RPMI8226 (cell line): ENCODE results near the gene VKORC1.

Experiments
- DNase-seq: peaks from one replicate; pipeline ENCODE4 v3.0.0-alpha.2; 2015

The VKORC1 gene

DNA sequence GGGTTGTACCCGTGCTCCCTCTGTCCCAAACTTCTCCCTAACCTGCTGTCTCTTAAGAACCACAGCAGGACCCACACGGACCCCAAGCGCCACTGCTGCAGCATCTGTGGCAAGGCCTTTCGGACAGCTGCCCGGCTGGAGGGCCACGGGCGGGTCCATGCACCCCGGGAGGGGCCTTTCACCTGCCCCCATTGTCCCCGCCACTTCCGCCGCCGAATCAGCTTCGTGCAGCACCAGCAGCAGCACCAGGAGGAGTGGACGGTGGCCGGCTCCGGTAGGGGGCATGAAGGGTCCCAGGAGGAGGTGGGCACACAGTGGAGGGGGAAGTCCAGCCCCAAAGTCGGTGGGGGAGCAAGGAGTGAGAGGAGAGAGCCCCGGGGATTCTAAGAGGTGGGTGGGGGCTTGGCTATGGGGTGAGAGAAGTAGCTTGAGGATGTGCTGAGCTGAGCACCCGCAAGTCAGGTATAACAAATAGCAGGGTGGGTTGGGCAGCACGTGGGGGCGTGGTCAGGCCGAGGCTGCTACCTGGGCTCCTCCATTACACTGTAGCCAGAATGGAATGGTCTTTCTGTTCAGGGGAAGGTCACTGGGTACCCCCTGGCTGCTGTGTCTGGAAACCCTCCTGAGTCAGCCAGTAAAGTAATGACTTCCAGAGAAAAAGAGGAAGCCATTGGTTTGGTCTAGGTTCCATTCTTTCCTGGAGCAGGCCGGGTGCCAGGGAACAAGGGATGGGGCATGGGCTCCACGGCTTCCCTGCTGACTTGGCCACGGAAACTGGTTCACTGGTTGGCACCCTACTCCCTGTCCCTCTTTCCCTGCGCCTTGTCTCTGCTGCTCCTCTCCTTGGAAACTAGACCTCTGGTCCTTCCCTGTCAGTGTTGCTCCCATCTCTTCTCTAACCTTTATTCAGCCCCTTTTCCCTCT lies 12.9 kb downstream of the VKORC1 start:
- no peak for DNase-seq

DNA sequence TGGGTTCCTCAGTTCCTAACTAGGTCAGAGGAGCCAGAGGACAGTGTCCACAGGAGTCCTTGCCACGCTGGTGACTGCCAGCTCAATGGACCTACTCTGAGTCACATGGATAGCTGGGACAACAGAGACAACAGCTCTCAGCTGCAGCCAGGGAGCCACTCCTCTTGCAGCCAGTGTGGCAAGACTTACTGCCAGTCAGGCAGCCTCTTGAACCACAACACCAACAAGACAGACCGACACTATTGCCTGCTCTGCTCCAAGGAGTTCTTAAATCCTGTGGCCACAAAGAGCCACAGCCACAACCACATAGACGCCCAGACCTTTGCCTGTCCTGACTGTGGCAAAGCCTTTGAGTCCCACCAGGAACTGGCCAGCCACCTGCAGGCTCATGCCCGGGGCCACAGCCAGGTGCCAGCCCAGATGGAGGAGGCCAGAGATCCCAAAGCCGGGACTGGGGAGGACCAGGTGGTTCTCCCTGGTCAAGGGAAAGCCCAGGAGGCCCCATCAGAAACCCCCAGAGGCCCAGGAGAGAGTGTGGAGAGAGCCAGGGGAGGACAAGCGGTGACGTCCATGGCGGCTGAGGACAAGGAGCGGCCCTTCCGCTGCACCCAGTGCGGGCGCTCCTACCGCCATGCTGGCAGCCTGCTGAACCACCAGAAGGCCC lies 13.7 kb downstream of the VKORC1 start:
- DNase-seq = no peak

DNA sequence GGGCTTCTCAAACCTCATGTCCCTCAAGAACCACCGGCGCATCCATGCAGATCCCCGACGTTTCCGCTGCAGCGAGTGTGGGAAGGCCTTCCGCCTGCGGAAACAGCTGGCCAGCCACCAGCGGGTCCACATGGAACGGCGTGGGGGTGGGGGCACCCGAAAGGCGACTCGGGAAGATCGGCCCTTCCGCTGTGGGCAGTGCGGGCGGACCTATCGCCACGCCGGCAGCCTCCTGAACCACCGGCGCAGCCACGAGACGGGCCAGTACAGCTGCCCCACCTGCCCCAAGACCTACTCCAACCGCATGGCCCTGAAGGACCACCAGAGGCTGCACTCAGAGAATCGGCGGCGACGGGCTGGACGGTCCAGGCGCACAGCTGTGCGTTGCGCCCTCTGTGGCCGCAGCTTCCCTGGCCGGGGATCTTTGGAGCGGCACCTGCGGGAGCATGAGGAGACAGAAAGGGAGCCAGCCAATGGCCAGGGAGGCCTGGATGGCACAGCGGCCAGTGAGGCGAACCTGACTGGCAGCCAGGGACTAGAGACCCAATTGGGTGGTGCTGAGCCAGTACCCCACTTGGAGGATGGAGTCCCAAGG lies 14.5 kb downstream of the VKORC1 start:
- DNase-seq = no peak

DNA sequence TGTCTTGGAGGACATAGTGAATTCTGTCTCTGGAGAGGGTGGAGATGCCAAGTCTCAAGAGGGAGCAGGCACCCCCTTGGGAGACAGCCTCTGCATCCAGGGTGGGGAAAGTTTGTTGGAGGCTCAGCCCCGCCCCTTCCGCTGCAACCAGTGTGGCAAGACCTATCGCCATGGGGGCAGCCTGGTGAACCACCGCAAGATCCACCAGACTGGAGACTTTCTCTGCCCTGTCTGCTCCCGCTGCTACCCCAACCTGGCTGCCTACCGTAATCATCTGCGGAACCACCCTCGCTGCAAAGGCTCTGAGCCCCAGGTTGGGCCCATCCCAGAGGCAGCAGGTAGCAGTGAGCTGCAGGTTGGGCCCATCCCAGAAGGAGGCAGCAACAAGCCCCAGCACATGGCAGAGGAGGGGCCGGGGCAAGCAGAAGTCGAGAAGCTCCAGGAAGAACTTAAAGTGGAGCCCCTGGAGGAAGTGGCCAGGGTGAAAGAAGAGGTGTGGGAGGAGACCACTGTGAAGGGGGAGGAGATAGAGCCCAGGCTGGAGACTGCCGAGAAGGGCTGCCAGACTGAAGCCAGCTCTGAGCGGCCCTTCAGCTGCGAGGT lies 15.2 kb downstream of the VKORC1 start:
- no peak for DNase-seq

DNA sequence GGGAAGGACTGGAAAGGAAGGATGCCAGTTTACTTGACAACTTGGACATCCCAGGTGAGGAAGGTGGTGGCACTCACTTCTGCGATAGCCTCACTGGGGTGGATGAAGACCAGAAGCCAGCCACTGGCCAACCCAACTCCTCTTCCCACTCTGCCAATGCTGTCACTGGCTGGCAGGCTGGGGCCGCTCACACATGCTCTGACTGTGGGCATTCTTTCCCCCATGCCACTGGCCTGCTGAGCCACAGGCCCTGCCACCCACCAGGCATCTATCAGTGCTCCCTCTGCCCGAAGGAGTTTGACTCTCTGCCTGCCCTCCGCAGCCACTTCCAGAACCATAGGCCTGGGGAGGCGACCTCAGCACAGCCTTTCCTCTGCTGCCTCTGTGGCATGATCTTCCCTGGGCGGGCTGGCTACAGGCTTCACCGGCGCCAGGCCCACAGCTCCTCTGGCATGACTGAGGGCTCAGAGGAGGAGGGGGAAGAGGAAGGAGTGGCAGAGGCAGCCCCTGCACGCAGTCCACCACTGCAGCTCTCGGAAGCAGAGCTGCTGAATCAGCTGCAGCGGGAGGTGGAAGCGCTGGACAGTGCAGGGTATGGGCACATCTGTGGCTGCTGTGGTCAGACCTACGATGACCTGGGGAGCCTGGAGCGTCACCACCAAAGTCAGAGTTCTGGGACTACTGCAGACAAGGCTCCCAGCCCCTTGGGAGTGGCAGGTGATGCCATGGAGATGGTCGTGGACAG lies 15.8 kb downstream of the VKORC1 start:
- DNase-seq = no peak

DNA sequence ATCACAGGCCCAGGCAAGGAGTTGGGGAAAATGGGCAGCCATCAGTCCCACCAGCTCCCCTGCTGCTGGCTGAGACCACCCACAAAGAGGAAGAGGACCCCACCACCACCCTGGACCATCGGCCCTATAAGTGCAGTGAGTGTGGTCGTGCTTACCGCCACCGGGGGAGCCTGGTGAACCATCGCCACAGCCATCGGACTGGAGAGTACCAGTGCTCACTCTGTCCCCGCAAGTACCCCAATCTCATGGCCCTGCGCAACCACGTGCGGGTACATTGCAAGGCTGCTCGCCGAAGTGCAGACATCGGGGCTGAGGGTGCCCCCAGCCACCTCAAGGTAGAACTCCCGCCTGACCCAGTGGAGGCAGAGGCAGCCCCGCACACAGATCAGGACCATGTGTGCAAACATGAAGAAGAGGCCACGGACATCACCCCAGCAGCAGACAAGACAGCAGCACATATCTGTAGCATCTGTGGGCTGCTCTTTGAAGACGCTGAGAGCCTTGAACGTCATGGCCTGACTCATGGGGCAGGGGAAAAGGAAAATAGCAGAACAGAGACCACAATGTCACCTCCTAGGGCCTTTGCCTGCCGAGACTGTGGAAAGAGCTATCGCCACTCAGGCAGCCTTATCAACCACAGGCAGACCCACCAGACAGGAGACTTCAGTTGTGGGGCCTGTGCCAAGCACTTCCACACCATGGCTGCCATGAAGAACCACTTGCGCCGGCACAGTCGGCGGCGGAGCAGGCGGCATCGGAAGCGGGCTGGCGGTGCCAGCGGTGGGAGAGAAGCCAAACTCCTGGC lies 16.8 kb downstream of the VKORC1 start:
- no peak for DNase-seq

DNA sequence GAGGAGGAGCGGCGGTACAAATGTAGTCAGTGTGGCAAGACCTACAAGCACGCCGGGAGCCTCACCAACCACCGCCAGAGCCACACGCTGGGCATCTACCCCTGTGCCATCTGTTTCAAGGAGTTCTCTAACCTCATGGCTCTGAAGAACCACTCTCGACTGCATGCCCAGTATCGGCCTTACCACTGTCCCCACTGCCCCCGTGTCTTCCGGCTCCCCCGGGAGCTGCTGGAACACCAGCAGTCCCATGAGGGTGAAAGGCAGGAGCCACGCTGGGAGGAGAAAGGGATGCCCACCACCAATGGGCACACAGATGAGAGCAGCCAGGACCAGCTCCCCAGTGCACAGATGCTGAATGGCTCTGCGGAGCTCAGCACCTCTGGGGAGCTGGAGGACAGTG lies 17.6 kb downstream of the VKORC1 start:
- DNase-seq = no peak

DNA sequence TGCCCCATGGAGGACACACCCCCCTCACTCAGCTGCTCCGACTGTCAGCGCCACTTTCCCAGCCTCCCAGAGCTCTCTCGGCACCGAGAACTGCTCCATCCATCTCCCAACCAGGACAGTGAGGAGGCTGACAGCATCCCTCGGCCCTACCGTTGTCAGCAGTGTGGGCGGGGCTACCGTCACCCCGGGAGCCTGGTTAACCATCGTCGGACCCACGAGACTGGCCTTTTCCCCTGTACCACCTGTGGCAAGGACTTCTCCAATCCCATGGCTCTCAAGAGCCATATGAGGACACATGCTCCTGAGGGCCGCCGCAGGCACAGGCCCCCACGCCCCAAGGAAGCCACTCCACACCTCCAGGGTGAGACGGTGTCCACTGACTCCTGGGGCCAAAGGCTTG lies 18.3 kb downstream of the VKORC1 start:
- DNase-seq = no peak

DNA sequence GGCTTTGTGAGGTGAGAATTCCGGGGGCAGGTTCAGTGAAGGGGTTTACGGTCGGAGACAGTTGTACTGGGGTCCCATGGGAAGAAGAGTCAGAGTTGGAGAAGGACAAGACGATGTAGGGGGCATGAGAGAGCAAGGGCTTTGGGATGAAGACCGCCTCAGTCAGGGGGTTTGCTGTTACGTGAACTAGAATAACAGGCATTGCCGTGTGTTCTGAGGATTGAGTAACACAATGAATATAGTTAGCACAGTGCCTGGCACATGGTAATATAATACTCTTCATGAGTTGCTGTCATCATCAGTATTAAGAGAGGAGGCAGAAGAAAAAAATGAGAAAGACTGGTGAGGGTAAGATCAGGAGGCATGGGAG lies 19.8 kb downstream of the VKORC1 start:
- no peak for DNase-seq

DNA sequence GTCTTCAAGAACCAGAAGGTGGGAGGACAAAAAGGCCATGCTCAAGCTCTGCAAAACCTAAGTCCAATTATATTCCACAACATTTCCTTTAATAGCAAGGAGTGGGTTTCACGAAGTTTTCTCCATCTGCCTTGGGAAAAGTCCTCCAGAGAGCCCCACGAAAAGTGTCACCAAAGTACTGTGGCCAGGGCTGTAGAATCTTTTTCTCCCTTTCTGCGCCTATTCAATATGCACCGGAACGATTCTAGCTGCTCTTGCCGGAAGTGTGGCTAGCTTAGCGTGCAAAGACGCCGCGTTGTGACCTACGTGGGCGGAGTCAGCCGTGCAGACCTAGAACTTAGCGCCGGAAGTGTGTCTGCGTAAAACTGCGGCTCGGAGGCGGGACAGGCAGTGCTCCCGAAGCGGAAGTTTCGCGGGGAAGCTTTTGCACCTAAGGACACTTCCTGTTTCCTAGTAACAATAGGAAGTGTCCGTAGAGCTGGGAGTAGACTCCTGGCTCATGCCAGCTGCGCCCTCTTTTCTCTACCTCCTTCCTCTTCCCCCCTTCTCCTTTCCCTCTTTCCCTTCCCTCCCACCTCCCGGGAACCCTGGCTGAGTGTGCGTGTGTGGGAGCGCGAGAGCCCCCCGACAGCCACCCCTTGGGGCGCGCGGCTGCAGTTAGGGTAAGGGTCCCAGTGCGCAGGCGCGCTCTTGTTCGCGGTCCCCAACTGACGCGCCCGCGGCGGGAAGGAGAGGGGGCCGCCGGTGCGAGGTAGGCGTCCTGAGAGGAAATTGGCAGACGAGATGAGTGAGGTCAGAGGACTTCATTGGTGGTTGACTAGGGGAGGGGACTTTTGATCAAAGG lies 20.4 kb downstream of the VKORC1 start, which contains the start of the genes ZNF646 and ZNF668:
ZNF646 (plus strand) TSS at position 453 of the 844 bp plus-strand sequence. CDS start 1,903 bp downstream, outside the sequence.
ZNF668 (minus strand) TSS at position 271 of the 844 bp plus-strand sequence. CDS start 9,781 bp downstream, outside the sequence.
- DNase-seq = peak; percentile 100

DNA sequence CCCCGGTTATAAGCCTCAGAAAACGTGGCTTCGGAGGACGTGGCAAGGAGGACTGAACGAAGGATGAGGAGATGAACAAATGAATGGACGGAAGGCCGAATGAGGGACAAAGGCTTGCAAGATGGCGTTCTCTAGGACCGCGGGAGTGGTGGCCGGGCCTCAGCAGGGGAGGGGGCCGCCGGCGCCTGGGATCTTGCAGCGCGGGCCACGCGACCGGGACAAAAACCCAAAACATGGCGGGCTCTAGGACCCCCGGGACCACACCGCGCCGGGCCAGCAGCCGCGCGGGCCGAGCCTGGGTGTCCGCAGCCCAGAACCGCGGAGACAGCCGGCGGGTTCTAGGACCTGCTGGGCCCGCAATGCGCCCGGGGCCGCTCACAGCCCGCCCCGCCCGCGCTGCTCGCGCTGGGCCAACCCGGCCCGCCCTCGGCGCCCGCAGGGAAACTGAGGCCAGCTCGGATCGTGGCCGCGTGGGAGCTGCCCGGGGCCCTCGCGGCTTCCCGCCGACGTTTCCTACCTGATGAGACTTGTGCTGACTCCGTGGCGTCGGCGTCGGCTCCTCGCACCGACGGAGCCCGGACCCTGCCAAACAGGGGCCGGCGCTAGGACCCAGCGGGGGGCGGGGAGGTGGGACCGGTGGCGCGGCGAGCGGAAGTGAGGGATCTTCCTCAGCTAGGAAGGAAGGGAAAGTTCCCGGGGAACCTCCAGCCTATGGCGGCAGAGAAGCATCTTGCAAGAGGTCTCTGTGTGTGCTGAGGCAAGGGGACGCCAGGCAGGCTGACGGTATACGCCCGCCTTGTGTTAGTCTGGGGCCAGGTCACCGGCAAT lies 21.2 kb downstream of the VKORC1 start:
- peak; percentile 95 for DNase-seq

DNA sequence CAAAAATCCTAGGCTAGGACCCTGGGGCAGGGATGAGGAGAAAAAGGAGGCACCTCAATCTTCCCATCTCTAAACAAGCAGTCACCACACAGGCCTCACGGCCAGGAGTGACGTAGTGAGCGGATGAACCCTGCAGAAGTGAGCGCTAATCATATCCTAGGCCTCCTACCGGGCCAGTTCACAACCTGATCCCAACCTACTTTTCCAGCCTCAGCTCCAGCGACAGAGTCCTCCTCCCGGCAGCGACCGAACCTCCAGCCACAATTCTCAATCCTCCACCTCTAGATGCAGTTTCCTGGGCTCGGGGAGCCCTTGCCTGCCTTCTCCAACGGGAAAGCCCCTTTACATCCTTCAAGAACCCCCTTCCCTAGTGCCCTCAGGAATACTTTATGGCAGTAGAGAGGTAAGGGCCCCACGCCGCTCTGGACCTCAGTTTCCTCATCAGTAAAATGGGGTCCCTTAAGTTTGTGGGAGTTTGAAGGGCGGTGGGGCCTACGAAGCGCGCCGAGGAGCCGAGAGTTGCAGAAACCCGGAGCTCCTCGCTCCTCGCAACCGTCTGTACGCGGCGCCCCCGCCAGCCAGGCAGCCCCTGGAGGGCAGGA lies 22.0 kb downstream of the VKORC1 start:
- peak; percentile 37 for DNase-seq

DNA sequence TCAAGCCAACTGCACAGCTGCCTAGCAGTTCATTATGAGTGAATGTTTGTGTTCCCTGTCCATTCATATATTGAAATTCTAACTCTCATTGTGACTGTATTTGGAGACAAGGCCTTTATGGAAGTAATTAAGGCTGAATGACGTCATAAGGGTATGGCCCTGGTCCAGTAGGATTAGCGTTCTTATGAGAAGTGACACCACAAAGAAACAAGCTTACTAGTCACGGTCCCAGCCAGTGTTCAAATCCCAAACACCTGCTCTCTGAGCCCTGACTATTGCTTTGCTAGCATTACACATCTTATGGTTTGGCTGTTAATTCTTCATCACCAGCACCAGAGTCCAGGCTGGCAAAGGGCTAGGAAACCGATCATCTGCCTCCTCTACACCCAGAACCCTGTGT lies 22.7 kb downstream of the VKORC1 start:
- DNase-seq = no peak

DNA sequence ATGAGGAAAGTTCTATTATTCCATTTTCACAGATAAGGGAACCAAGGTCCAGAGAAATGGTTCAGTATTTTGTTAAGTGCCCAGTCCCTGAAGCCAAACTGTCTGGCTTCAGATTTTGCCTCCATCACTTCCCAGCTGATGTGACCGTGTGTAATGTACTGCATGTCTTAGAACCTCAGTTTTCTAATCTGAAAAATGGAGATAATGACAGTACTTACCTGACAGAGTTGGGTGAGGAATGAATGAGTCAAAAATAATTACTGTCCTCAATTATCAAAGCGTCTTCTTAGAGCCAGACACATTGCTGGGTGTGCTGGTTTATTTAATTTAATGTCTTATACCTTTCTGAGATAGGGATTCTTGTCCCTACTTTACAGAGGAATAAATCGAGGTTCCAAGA lies 27.3 kb downstream of the VKORC1 start:
- DNase-seq = no peak

DNA sequence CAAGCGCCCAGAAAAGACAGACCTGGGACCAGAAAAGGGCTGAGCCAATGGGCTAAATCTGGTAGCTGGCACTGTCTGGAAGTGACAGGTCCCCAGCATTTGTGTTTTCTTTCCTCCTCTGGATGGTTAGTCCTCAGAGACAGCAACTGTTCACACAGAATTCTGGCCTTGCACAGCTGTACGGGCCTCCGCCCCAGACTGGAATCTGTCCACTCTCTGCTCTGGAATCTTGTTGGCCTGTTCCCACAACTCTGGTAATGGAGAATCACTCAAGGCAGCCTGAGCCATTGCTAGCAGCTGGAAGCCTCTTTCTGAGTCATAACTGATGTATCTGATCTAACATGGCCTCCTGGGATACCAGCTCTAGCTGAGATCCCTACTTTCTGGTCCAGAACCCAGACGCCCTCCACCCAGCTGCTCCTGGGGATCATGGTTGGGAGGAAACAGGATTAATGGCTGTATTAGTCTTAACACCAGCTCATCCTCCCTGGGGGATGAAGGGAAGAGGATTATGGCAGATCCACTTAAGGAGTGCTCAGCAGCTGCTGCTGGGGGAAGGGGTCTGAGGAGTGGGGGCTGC lies 29.6 kb downstream of the VKORC1 start:
- no peak for DNase-seq

DNA sequence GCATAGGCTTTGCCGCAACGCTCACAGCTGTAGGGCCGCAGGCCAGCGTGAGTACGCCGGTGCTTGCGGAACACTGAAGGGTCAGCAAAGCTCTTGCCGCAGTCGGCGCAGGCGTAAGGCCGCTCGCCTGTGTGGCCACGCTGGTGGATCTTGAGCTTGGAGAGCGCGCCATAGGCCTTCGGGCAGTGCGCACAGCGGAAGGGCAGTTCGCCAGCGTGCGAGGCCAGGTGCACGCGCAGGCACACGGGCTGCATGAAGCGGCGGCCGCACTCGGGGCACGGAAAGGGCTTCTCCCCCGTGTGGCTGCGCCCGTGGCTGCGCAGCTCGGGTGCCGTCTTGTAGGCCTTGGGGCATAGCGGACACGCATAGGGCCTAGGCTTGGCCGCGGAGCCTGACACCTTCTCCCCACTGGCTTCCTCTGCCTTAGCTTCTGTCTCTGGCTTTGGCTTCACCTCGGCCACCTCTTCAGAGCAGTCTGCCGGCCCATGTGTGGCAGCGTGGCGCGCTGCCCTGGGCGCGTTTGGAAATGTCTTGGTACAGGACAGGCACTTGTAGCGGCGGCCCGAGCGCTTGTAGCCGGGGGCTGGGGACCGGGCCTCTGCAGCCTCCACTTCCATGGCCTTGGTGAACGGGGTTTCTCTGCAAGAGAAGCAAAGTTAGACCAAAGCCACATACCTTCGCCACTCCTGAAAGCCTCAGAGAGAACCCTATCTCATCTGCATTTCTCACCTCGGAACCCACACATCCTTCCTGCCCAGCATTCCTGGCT lies 30.6 kb downstream of the VKORC1 start:
- no peak for DNase-seq

DNA sequence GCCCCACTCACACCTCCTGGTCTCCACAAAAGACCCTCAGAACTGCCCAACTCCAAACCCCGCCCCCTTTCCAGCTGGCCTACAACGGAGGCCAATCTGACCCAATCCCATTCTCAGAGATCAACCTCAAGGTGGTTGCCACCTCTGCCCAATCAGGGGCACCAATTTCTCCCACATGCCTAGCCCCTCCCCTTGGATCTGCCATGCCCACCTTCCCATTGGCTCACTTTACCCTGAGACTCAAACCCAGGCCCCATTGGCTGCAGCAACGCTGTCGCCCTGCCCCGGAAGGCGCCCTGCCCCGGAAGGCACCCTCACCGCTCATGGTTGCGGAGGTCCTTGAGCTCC lies 31.1 kb downstream of the VKORC1 start:
- DNase-seq = no peak

DNA sequence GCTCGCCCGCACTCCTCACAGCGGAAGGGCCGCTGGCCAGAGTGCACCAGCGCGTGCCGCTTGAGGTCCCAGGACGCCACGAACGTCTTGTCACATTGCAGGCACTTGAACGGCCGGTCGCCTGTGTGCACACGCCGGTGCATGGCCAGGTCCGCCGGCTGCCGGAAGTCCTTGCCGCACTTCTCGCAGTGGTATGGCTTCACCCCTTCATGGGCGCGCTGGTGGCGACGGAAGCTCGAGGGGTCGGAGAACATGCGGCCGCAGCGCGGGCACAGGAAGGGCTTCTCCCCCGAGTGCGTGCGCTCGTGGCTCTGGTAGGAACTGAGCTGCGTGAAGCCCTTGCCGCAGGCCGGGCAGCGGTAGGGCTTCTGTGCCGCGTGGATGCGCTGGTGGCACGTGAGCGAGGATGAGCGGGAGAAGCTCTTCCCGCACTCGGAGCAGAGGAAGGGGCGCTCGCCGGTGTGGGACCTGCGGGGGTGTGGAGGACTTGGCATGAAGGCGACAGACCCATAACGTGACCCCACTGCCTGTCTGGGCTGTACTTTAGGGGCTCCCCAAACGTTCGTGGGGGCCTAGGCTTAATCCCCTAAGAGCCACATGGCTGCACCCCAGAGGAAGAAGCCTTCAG lies 32.7 kb downstream of the VKORC1 start:
- DNase-seq = no peak
